RPMI8226 (cell line): ENCODE data around the gene ANO9.
"Not testable (repeated sequence)": the region's sequence is repeated elsewhere in the genome, so short reads cannot be mapped to it uniquely, and the experiment has no call there.

Experiments used
- DNase-seq: peaks from one replicate; pipeline ENCODE4 v3.0.0-alpha.2; 2015

The ANO9 gene

GRCh38 chr11:433641-434040 is 8.2 kb downstream of the ANO9 start:
- no peak for DNase-seq

DNA sequence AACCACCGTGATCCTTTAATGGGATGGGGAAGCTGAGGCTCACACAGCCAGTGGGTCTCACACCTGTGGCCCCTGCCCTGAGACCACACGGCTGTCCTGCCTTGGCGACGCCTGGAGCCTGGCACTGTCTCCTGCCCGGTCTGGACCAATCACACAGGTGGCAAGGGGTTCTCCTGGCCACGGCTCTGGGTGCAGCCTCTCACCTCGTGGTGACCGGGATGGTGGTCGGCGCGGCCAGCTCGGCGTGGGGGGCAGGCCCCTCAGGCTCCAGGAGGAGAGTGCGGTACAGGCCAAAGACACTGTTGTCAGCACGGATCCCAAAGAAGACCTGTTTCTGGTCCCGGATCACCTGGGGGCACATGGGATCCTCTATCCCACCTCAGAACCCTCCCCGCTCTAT is 8.7 kb downstream of the ANO9 start:
- DNase-seq, result no peak

DNA sequence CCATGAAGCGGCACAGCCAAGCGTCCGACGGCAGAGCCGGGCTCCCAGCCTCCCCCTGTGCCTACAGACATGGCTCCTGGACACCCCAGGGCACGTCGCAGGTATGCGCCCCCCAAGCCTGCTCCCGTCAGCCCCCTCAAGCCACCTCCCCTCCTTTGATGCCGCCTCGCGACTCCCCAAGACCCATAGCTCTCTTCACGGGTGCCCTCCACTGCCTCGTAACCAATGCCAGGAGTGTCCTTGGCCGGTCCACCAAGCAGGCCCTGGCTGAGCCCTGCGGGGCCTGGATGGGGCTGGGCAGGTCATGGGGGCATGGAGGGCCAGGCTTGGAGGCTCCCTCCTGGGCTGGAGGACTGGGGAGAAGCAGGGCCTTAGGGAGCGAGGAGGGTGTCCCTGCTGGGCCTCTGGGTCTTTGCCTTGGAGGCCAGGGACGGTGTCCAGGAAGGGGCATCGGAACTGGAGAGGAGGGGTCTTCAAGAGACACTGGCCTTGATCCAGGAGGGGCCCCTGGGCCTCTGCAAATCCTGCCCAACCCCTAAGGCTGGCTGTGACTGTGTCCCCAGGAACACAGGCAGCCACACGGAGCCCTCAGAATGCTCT is 9.2 kb downstream of the ANO9 start:
- no peak for DNase-seq

DNA sequence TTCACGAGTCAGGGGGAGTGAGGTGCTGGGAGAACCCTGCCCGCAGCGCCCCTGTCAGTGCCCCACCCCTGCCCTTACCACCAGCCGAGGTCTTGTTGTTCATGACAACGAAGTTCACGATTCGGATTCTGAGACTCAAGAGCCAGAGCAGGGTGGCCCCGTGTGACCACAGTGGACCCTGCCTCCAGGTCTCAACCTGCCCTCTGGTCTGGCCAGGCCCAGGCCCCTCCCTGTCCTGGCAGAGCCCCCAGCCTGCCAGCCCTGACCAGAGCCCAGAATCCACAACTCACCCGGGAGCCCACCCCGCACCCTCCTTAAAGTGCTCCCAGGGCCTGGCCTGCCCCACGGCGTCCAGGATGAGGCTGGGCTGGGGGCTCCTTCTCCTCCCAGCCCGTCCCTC is 9.9 kb downstream of the ANO9 start:
- DNase-seq, result no peak

- no peak for DNase-seq
Measured at GRCh38 chr11:429931-430456, 11.8 kb downstream of the ANO9 start.

DNA sequence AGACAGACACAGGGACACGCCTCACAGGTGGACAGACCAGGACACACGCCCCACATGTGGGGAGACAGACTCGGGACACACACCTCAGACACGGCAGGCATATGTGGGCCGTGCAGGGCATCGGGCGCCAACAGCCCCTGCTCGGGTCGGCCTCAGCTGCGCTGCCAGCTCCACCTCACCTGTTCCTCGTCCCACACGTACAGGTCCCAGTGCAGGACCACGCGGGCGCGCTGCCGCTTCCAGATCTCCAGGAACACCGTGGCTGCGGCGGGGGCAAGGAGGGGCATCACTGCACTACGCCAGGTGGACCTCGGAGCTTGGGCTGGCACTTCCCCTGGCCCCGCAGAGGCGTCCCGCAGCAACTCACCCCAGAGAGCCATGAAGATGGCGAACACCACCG is 12.4 kb downstream of the ANO9 start:
- DNase-seq, result no peak

GRCh38 chr11:428295-428694 is 13.5 kb downstream of the ANO9 start:
- no peak for DNase-seq

DNA sequence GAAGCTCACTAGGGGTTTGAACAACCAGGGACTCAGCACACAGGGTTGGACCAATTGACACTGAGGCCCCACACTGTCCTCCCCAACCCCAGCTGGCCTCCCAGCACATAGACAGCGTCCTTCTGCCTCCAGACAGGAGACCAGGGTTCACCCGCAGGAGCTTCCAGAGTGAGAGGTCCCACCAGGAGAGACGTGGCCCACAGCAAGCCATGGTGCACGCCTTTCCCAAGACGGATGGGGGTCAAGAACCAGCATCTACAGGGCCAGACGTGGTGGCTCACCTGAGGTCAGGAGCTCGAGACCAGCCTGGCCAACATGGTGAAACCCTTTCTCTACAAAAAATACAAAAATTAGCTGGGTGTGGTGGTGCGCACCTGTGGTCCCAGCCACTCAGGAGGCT is 15.0 kb downstream of the ANO9 start:
- no peak for DNase-seq

DNA sequence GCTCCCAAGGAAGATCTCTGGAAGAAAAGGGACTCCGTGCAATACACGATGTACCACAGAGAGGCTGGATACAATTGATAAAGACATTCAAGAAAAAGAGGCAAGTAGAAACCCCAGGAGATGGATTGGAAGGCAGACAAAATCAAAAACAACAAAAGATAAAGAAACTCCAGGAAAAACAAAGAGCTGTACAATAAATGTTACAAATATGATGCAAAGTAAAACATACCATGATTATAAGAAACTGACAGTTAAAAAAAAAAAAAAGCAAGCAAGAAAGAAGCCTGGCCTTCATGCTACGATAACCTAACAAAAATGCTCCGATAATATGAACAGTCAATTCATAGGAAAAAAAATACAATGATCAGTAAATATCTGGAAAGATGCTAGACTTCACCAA is 16.5 kb downstream of the ANO9 start:
- DNase-seq, result no peak

GRCh38 chr11:424766-425165 is 17.0 kb downstream of the ANO9 start:
- DNase-seq, result not testable (repeated sequence)

DNA sequence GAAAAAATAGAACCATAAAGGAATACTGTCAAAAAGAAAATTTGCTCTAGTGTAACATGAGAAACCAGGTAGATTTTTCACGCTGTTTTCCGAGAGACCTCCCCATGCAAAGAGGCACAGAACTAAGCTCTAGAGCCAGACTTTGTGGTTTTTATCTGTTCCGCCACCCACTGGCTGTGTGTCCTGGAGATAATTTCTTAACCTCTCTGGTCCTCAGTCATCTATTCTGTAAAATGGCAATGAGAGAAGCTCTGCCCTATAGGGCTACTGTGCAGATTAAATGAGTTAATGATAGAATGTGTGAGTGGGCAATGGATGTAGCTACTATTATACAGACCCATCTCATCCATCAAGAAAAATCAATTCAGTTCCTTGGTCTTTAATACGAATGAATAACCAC is 17.6 kb downstream of the ANO9 start:
- DNase-seq, result no peak

- no peak for DNase-seq
Measured at GRCh38 chr11:422249-422656, 19.6 kb downstream of the ANO9 start.

DNA sequence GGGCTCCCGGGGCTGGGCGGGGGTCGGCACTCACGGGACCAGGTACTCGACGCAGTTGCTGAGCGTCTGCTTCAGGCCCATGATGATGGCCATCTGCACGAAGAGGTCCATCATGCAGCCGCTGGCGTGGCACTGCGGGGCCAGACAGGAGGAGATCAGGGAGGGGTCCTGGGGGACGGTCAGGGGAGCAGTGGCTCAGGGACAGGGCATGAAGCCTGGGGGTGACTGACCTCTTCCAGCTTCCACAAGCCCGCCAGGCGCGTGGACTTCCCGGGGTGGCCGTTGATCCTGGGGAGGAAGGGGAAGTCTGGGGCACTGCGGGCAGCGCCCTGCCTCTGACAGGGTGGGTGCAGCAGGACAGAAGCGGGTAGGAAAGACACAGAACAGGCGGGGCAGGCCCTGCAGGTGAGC is 20.9 kb downstream of the ANO9 start:
- DNase-seq, result no peak

DNA sequence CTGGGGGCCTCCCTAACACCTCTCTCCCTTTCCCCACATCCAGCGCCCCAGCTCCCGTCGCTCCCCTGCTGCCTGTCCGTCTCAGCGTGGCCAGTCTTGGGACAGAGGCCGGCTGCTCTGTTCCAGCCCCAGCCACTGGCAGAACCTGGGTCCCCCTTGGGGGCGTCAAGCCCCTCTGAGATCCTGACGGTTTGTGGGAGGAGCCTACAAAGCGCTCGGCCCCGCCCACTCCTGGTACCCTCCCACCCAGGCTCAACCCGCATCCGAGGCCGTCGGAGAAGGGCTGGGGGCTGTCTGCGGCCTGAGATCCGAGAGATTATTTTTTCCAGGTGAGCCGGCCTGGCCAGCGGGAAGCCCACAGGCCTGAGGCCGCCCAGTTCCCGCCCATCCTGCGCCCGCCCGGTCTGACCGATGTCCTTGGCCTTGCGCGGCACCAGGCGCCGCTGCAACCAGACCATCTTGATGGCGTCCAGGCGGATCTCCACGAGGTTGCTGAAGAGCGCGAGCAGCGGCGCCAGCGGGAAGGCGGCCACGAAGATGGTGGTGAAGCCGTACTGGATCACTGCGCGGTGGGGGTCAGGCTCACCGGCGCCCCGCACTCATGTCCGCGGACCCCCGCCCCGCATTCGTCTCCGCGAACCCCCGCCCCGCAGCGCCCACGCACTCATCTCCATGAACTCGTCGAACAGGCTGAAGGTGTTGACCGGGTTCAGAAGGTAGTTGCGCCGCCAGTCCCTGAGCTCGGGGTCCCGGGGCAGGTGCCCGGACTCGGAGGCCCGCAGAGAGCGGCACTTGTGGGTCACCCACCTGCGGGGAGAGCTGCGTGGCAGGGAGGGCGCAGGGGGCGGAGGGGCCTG is 21.5 kb downstream of the ANO9 start:
- DNase-seq, result no peak

DNA sequence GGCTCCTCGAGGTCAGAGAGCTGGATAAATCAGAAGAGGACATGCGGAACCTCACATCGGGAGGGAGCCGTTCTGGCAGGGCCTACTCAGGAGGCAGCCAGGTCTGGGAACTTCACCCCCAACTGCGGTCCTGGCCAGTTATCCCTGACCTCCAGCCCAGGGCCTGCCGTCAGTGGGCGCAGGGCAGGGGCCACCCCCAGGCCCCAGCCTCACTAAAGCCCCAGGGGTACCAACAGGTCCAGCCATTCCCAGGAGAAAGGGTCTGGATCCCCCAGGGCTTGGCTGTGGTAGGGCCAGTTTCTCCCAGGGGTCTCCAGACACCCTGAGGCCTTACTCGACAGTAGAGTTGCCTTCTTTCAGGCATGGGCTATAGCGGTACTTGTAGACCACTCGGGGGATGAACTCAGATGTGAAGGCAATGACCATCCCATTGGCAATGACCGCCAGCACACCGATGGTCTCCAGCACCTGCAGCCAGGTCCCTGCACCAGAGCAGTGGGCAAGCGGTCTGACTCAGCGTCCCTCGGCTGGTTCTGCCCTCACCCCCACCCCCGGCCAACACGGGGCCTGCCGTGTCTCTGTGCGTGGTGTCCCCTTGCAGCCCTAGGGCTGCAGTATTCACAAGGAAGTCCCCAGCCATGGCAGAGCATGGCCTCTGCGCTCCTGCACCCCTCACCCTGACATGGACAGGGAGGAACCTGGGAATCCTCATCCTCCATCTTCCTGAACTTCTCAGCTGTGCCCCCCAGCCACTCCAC is 22.4 kb downstream of the ANO9 start:
- DNase-seq, result no peak

- no peak for DNase-seq
Measured at GRCh38 chr11:418343-419247, 23.2 kb downstream of the ANO9 start.

GRCh38 chr11:417652-418342 is 24.0 kb downstream of the ANO9 start:
- no peak for DNase-seq

DNA sequence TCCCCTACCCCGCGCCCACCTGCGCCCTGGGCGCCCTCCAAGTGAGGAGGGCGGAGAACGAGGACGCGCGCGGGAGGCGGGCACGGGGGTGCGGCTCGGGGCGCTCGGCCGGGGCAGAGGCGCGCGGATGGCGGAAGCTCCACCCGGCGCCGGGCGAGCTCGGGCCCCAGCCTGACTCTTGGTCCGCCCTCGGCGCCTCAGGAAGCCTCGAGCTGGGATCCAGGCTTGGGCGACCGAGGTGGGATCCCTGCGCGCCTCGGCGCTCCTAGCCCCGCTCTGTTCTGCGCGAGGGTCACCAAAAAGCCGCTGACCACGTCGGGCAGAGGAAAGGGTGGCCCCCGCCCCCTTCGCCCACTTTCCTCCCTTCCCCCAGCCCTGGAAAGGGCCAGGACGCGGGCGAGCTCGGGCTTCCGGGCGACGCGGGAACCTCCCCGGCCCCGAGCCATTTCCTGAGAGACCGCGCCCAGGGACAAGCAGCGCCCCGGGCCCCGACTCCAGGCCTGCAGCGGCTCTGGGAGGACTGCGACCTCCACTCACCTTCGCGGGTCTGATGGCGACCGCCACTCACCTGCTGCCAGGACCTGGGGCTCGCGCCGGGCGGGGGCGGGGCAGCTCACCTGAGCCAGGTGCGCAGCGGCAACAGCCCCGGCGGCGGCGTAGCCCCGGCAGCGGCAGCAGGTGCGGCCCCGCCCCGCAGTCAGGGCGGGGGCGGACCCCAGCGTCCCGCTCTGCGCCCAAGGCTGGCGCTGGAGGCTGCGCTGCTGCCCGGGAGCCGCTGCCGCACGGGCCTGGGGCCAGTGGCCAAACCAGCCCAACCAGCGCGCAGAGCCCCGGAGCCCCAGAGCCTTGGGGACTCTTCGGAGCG is 24.8 kb downstream of the ANO9 start:
- peak; percentile 69 for DNase-seq

- no peak for DNase-seq
Measured at GRCh38 chr11:416051-416756, 25.6 kb downstream of the ANO9 start.

- no peak for DNase-seq
Measured at GRCh38 chr11:415640-416041, 26.2 kb downstream of the ANO9 start.
